Measurements from ENCODE around the gene ZNF652.

The ZNF652 gene

DNA sequence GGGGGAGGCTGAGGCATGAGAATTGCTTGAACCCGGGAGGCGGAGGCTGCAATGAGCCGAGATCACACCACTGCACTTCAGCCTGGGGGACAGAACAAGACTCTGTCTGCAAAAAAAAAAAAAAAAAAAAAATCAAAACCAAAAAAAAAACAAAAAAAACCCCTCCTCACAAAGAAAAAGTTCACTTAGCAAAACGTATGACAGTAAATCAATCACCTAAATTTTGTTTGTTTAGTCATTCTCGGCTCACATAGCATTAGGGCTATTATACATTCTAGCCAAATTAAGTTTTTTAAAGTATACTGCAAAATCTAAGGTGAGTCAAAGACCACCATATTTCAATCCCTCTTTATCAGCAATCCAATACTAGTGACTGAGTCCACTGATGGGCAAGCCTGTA, 5.7 kb downstream of the ZNF652 start:
- no peak for DNase-seq

DNA sequence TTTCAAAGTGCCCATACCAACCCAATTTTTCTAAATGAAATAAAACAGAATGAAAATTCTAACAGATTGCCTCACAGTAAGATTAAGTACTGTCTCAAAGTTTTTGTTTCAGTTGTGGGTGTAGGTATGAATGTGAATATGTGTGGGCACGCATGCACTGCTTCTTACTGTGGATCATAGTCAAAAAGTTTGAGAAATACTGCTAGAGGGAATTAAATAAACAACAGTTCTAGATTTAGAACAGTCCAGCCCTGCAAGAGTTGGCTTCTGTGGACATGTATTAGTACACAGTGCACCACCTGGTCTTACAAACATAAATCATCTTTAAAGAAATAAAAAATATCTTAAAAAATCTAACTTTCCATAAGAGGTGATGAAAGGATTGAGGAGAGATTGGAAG, 8.4 kb downstream of the ZNF652 start:
- no peak for DNase-seq

DNA sequence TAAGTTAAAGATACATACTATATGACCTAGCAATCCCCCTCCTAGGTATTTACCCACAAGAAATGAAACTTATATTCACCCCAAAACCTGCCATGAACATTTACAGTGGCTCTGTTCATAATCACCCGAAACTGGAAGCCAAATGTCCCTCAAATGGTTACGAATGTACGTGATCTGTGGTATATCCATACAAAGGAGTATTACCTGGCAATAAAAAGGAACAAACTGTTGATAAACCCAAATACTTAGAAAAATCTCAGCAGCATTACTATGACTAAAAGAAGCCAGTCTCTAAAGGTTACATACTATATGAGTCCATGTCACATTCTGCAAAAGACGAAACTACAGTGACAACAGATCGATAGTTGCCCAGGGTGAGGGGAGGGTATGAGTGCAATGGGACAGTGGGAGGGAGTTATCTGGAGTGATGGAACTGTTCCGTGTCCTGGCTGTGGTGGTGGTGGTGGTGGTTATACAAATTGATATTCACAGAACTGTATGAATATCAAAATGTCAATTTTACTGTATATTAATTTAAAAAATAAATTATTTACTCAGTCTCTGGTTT, 9.4 kb downstream of the ZNF652 start:
- DNase-seq, result no peak

DNA sequence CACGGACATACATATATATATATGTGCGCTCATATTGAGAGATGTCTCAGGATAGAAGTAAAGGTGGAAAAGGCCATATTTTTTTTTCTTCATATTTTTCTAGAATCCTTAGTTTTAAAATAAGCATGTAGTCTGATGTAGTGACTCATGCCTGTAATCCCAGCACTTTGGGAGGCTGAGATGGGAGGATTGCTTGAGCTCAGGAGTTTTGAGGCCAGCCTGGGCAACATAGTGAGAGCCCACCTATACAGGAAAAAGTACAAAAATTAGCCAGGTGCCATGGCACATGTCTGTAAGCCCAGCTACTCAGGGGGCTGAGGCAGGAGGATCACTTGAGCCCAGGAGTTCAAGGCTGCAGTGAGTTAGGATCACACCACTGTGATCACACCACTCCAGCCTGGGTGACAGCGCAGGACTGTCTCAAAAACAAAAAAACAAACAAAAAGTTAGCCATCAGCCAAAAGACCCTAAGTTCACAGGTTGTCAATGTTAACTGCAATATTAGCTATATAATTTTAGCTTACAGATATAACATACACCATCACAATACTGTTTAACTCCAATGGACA, 10.4 kb downstream of the ZNF652 start:
- no peak for DNase-seq

DNA sequence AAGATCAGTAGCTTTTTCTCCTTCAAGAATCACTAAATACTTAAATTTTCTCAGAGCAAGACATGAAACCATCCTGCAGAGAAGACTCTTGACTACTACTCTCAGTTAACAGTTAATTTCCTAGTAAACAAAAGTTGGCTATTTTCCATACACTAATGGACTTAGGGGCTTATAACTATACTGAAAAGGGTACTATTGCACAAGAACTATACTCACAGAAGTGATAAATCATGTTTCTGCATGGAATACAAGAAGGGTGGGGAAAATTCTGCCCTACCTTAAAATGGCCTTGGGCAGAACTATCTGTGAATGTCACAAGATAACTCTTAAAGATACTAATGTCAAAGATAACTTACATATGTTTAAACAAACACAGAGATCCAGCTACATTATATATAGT, 12.5 kb downstream of the ZNF652 start:
- DNase-seq, result no peak

DNA sequence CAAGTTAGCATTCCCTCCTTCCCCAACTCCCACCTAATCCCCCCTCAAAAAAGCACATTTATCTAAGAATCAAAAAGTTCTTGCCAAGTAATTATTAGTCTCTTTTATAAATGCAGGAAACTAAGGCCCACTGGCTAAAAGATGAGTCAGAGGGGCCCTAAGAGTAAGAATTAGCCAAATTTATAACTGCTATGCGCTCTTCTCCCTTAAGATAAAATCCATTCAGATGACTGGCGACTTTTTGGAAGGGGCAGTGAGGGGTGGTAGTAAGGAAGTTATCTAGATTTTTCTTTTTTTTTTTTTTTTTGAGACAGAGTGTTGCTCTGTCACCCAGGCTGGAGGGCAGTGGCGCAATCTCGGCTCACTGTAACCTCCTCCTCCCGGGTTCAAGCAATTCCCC, 17.1 kb downstream of the ZNF652 start:
- DNase-seq, result no peak

DNA sequence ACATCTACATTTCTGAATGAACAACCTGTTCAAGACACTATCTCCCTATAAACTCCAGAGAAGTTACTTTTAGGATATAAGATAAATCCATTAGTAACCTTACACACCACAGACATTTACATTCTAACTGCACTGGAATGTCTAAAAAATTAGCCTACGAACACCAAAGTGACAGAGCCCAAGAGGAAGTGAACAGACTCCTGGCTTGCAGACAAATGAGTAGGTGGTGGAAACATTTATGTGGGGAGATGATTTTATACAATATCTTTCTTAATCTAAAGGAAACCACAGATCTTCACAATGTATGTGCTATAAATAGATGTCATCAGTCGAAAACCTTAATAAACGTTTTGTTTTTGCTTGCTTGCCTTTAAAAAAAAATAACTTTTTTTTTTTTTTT, 18.8 kb downstream of the ZNF652 start:
- no peak for DNase-seq

DNA sequence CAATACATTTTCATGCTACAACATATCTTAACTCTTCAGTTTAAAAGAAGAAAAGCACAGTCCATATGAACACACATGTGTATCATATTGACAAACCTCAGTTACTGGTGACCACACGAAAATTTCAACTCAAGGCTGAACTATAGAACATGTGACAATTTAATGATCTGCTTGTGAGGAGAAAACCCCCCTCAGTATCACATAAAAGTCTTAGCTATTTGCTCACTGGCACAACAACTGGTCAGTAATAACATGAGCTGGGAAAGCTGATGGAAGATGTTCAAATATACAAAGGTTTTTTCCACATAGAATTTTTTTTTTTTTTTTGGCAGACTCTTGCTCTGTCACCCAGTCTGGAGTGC, 19.5 kb downstream of the ZNF652 start:
- no peak for DNase-seq

DNA sequence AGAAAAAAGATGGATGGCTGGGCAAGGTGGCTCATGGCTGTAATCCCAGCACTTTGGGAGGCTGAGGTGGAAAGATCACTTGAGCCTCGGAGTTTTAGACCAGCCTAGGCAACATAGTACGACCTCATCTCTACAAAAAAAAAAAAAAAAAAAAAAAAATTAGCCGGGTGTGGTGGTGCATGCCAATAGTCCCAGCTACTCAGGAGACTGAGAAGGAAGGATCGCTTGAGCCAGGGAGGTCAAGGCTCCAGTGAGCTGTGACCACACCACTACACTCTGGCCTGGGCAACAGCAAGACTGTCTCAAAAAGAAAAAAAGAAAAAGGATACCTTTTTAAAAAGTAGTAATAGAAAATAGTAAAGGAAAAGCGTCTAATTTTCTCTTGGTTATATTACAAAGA, 20.7 kb downstream of the ZNF652 start:
- no peak for DNase-seq

DNA sequence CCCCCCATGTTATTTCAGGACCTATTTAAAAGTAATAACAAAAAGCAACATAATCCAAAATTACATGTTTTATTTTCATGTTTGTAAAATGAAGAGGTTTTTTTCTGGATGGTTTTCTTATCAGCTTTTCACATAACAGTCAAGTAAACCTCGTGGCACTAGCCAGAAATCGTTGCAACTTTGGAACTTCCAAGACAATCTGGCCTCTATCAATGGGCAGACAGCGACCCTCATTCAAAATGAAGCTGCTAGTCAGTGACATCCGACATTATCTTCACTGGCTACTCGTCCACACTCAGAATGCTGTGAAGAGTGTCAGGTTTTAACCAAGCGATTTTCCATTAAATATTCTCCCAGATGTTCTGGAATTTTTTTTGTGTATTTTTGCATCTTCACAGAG, 22.7 kb downstream of the ZNF652 start:
- no peak for DNase-seq

DNA sequence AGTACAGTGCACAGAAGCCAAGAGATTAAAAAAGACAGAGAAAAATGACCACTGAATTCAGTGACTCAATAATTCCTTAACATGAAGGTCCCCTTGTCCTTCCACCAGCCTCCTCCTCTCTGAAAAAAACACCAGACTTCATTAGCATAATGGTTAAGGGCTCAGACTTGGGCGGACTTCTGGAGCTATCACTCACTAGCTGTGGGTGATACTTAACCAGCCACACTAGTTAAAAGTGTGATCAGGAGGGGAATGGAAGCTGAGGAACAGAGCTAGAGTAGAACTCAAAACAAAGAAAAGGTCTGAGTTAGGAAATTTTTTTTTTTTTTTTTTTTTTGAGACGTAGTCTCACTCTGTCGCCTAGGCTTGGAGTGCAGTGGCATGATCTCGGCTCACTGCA, 23.2 kb downstream of the ZNF652 start:
- no peak for DNase-seq

DNA sequence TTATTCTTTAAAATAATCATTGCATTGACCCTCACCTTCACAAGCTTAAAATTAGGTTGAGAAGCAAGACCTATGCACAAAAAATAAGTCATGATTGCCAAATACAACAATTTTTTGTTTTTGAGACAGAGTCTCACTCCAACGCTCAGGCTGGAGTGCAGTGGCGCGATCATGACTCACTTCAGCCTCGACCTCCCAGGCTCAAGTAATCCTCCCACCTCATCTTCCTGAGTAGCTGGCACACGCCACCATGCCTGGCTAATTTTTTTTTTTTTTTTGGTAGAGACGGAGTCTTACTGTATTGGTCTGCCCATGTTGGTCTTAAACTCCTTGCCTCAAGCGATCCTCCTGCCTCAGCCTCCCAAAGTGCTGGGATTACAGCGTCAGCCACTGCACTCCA, 24.2 kb downstream of the ZNF652 start:
- DNase-seq, result no peak

DNA sequence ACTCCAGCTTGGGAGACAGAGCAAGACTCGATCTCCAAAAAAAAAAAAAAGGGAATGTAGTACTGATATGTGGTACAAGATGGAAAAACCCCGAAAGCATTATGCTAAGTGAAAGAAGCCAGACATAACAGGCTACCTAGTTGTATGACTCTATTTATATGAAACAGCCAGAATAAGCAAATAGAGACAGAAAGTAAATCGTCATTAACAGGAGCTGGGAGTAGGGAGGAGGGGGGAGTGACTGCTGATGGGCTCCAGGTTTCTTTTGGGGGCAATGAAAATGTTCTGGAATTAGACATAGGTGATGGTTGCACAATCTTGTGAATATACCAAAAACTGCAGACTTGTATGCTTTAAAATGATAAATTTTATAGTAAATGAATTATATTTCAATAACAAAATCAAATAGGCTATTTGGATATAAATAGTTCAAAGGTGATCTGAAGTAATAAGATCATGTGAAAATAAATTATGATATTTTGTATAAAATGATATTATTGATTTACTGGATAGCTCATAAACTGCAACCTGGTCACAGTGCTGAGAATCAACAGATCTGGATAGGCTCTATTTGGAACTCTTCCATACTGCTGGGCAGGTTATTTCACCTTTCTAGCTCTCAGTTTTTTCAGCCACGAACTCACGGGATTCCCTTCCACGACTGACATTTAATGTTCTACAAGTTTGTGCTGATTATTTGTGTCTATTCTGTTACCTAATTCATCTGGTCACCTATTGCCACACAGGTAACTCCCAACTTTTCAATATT, 27.1 kb downstream of the ZNF652 start:
- no peak for DNase-seq

DNA sequence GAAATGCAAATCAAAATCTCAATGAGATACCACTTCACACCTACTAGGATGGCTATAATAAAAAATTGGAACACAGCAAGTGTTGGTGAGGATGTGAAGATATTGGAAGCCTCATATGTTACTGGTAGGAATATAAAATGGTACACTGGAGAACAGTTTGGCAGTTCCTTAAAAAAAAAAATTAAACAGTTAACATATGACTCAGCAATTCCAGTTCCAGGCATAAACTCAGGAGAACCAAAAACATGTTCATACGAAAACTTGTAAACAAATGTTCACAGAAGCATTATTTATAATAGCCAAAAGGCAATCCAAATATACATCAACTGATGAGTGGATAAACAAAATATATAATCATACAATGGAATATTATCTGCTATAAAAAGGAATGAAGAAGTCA, 28.2 kb downstream of the ZNF652 start:
- DNase-seq, result no peak

DNA sequence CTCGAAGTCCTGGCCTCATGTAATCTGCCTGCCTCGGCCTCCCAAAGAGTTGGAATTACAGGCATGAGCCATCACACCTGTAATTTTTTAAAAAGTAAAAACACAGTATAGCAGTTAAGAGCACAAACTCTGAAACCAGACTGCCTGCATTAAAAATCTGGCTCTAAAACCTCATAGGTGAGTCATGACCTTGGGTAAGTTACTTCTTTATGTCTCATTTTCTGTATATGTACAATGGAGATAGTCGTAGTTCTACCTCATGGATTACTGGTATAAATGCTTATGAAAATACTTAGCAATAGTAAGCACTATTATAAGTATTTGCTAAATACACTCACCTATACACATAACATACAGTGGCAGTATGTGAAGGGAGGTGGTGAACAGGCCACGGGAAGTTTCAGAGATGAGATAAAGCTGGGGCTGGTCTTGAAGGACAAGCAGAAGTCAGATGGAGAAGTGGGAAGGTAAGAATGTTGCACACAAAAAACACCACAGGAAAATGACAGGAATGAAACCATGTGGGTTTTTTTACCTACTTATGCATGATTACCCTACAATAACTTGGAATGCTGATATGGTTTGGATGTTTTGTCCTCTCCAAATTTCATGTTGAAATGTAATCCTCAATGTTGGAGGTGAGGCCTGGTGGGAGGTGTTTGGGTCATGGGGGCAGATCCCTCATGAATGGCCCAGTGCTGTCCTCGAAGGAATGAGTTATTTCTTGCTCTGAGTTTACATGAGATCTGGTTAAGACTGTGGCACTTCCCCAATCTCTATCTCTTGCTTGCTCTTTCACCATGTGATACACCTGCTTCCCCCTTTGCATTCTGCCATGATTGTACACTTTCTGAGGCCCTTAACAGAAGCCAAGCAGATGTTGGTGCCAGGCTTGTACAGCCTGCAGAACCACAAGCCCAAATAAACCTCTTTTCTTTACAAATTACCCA, 33.9 kb downstream of the ZNF652 start:
- DNase-seq, result no peak

DNA sequence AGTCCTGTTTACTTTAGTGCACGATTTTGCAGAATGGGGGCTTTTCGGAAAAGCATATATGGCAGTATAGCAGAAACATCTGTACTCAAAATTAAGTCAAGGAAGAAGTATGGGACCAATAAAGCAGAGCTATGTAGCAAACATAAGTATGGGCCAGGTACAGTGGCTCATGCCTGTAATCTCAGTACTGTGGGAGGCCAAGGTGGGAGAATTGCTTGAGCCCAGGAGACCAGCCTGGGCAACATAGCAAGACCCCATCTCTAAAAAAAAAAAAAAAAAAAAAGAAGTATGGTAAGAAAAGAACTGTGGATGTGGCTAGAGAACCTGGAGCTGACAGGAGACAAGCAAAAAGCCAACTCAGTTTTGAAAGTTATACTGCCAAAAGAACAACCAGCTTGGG, 36.1 kb downstream of the ZNF652 start:
- DNase-seq, result no peak

DNA sequence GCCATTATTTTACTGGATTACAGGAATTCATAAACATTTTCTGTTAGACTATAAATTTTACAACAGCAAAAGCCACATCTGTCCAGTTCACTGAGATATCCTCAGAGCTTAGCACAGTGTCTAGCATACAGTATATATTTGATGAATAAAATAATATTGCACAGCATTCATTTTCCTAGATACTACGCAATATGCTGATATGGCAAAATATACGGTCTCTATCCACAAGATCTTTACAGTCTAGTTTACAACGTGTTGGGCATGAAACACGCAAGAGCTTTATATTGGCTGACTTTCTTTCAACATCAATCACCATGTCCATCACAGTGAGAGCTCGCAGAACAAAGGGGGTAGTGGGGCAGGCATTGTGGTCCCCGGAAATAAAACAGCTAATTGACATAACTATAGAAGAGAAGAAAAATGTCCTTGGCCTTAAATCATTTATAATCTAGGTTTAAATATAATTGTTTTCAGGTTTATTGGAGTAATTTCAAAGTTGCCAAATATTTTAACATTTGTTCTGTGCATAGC, 43.5 kb downstream of the ZNF652 start:
- DNase-seq, result no peak

DNA sequence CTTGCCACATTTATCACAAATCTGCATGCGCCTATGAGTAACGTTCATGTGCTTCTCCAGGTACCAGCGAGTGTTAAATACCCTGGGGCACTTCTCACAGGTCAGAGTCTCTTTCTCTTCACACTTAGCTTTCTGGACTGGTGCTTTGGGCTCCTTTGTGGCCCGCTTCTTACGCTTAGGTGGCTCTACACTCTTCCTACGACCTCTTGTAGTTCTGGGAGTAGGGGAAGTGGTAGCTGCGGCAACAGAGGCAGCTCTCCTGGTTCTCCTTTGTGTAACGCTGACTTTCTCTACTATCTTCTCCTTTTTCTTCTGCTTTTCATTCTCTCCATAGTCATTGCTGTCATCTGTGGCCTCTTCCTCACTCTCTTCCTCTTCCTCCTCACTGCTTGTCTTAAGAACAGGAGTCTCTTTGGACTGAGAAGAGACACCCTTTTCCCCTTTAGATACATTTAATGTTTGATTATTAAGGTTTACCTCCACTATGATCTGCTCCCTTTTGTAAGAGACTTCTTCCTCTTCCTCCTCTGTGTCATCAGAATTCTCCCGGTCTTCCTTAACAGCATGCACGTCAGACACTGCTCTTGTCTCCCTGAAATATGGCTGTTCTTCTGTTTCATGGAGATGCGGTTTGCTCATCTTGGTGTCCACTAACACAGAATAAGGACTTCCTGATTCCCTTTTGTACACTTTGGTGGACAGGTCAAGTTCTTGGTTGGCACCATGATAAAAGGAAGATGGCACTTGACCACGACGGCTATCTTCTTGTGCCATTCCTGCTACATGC, 45.0 kb downstream of the ZNF652 start:
- DNase-seq, result no peak

DNA sequence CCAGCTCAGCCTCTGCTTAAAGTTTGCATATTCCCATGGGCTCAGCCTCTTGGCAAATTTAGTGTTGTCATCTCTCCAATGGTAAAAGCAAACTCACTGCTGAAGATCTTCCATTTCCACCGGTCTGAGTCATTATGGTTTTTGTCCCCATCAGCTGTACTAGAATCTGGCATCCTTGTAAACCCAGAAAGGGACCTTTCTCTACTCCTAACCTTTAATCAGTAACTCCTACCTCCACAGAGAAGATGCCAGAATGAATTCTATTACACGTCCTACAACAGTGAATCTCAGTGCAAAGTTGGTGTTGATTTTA, 45.8 kb downstream of the ZNF652 start:
- DNase-seq, result no peak

DNA sequence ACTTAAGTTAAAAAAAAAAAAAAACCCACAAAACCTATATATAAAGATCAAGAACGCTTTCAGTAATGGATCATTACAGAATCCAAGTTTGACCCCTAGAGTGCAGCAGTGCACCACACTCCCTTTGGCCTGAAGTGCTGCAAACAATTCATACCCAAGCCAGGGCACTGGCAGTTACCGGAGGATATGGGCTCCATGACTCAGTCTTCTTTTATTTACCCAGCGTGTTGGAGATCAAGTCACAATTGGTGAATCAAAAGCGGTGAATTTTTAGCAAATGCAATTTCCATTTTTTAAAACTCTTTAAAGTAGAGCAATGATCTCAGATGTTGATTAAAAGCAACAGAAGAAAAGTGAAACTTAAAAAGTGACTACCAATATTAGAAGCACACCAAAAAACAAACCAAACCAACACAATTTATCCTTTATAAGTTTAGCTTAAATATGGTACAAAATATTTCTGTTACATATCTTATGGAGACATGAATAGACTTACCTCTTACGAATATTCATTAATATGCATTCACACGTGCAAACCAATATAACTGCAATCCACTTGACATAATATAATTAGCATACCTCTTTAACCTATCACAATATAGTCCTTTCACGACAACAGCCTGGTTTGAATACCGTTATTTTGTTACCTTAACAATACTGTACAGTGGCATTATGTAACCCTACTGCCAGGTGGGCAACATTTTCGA, 46.3 kb downstream of the ZNF652 start:
- peak; percentile 75 for DNase-seq

DNA sequence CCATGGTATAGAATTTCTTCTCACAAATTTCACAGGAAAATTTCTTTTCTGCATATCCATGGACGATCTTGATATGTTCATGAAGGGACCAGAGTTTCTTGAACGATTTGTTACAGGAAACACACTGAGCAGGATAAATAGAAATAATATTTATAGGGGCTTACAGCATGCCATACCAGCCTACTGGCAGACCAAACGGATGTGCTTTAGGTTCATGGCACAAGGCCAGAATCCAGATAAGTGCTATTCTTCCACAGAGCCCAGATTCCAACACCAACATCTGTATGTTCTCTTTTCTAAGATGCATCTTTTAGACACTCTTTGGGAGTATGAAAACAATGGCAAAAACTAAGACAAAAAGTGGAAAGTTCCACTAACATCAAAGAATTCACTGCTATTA, 49.3 kb downstream of the ZNF652 start:
- no peak for DNase-seq

DNA sequence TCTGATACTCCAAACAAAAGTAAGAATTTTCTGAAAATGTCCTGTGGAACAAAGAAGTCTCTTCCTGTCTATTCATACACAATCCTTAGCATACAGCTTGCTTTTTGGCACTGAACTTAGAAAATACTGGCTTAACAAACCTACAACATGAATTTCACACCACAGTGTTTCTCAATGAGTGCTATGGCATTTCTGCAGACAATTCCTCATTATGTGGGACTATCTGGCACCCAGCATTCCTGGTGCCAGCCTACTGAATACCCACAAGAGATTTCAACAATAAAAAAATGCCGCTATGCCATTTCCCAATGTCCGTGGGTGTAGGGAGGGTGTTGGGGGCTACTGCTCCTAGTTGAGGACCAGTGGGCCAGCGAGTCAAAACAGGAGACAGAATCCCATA, 62.1 kb downstream of the ZNF652 start:
- DNase-seq, result no peak

All from activated T-cell treated with anti-CD3 and anti-CD28 coated beads for 4 hours (primary cell).